VCaP (cell line): ENCODE data around the gene KCNIP3.
"Not testable (repeated sequence)": the region's sequence is repeated elsewhere in the genome, so short reads cannot be mapped to it uniquely, and the experiment has no call there.

Experiments
- H3K27ac ChIP-seq: fragments of 450-650 bp; 2 replicates; pipeline ENCODE4 v1.5.1; 2017
- CTCF ChIP-seq: fragments of 450-650 bp; conservative IDR thresholded peaks from 2 replicates; pipeline ENCODE4 v1.5.1; 2017; ENCODE audit warnings: mild to moderate bottlenecking, moderate library complexity

The KCNIP3 gene

GRCh38 chr2:95401480-95401879, 104.3 kb downstream of the KCNIP3 start:
- H3K27ac ChIP-seq: peak overlapping the region; percentile 67; the same call in 1 of the 2 replicates
- TF ChIP-seq CTCF: no peak

GRCh38 chr2:95402004-95402369, 104.8 kb downstream of the KCNIP3 start:
- peak overlapping the region; percentile 67 for H3K27ac ChIP-seq

- H3K27ac ChIP-seq: peak within 1 kb of the TSS; percentile 67
- TF ChIP-seq CTCF: no peak
Observed at GRCh38 chr2:95402370-95403203, 105.4 kb downstream of the KCNIP3 start, which contains the start of gene FAHD2A. FAHD2A (plus strand) TSS chr2:95402708; CDS start chr2:95405559, 2,851 bp downstream.

GRCh38 chr2:95403204-95403721, 106.1 kb downstream of the KCNIP3 start:
- peak; percentile 48 for TF ChIP-seq CTCF
- peak overlapping the region; percentile 67; the same call in 1 of the 2 replicates for H3K27ac ChIP-seq

GRCh38 chr2:95403824-95404223, 106.7 kb downstream of the KCNIP3 start:
- H3K27ac ChIP-seq: not testable (repeated sequence)

- H3K27ac ChIP-seq: not testable (repeated sequence)
Observed at GRCh38 chr2:95404676-95405075, 107.5 kb downstream of the KCNIP3 start.

GRCh38 chr2:95411239-95411638, 114.1 kb downstream of the KCNIP3 start:
- H3K27ac ChIP-seq: not testable (repeated sequence)

- TF ChIP-seq CTCF: peak; percentile 92
- H3K27ac ChIP-seq: not testable (repeated sequence)
Observed at GRCh38 chr2:95414015-95414594, 117.0 kb downstream of the KCNIP3 start.

- not testable (repeated sequence) for H3K27ac ChIP-seq
Observed at GRCh38 chr2:95415138-95415537, 118.0 kb downstream of the KCNIP3 start.

GRCh38 chr2:95415561-95415960, 118.4 kb downstream of the KCNIP3 start:
- H3K27ac ChIP-seq: not testable (repeated sequence)

- not testable (repeated sequence) for H3K27ac ChIP-seq
Observed at GRCh38 chr2:95427196-95427867, 130.2 kb downstream of the KCNIP3 start.

- H3K27ac ChIP-seq: not testable (repeated sequence)
Observed at GRCh38 chr2:95429748-95430467, 132.8 kb downstream of the KCNIP3 start.

GRCh38 chr2:95433373-95433772, 136.2 kb downstream of the KCNIP3 start:
- H3K27ac ChIP-seq: not testable (repeated sequence)

- H3K27ac ChIP-seq: not testable (repeated sequence)
Observed at GRCh38 chr2:95433973-95434372, 136.8 kb downstream of the KCNIP3 start.

GRCh38 chr2:95434507-95435076, 137.4 kb downstream of the KCNIP3 start:
- not testable (repeated sequence) for H3K27ac ChIP-seq
